HEK293 (cell line): Measurements from ENCODE around the gene IRF7.
"Not testable (repeated sequence)": the region's sequence is repeated elsewhere in the genome, so short reads cannot be mapped to it uniquely, and the experiment has no call there.

Source experiments
- ZFP37 ChIP-seq: fragments of 450-650 bp; formaldehyde crosslinking; IDR thresholded peaks from 2 replicates; pipeline ENCODE4 v1.5.1; 2016; ENCODE audit warnings: missing biosample characterization, missing genetic modification characterization
- ZNF24 ChIP-seq: fragments of 450-650 bp; formaldehyde crosslinking; IDR thresholded peaks from 2 replicates; pipeline ENCODE4 v1.5.1; 2016; ENCODE audit warnings: missing biosample characterization, missing genetic modification characterization
- ZNF629 ChIP-seq: fragments of 450-650 bp; formaldehyde crosslinking; IDR thresholded peaks from 2 replicates; pipeline ENCODE4 v1.5.1; 2017; ENCODE audit warnings: missing biosample characterization, missing genetic modification characterization
- ZNF660 ChIP-seq: fragments of 450-650 bp; IDR thresholded peaks from 2 replicates; pipeline ENCODE4 v1.5.1; 2018; ENCODE audit warnings: missing biosample characterization, mild to moderate bottlenecking, missing genetic modification characterization
- TF ChIP-seq, protein P1 (sequence below): fragments of 450-650 bp; formaldehyde crosslinking; IDR thresholded peaks from 2 replicates; pipeline ENCODE4 v1.5.1; 2016; ENCODE audit warnings: missing biosample characterization, missing genetic modification characterization
- TF ChIP-seq, protein P2 (sequence below): fragments of 450-650 bp; formaldehyde crosslinking; optimal IDR thresholded peaks from 2 replicates; pipeline ENCODE3; 2016; ENCODE audit warnings: missing biosample characterization, mild to moderate bottlenecking, missing genetic modification characterization
- TF ChIP-seq, protein P3 (sequence below): fragments of 450-650 bp; formaldehyde crosslinking; IDR thresholded peaks from 2 replicates; pipeline ENCODE4 v1.5.1; 2016; ENCODE audit warnings: missing biosample characterization, missing genetic modification characterization
- TF ChIP-seq, protein P4 (sequence below): fragments of 450-650 bp; formaldehyde crosslinking; IDR thresholded peaks from 2 replicates; pipeline ENCODE4 v1.5.1; 2016; ENCODE audit warnings: missing biosample characterization, missing genetic modification characterization
- TF ChIP-seq, protein P5 (sequence below): fragments of 450-650 bp; formaldehyde crosslinking; IDR thresholded peaks from 2 replicates; pipeline ENCODE4 v1.5.1; 2016; ENCODE audit warnings: missing biosample characterization, missing genetic modification characterization, low read depth

DNA sequence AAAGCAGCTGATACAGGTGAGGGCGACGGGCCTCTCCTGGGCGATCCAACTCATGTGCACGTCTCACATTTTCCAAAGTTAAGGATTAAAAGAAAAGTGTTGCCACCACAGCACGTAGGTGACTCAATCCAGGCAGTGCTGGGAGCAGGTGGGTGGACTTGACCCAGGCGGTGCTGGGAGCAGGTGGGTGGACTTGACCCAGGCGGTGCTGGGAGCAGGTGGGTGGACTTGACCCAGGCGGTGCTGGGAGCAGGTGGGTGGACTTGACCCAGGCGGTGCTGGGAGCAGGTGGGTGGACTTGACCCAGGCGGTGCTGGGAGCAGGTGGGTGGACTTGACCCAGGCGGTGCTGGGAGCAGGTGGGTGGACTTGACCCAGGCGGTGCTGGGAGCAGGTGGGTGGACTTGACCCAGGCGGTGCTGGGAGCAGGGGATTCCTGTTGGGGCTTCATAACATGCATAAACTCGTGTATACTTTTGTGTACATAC is 32.0 kb upstream of the IRF7 start:
- not testable (repeated sequence) for TF ChIP-seq ZNF629, ZNF24, ZFP37, ZNF660 (tag by site-specific recombination)
- TF ChIP-seq, protein P1, sequence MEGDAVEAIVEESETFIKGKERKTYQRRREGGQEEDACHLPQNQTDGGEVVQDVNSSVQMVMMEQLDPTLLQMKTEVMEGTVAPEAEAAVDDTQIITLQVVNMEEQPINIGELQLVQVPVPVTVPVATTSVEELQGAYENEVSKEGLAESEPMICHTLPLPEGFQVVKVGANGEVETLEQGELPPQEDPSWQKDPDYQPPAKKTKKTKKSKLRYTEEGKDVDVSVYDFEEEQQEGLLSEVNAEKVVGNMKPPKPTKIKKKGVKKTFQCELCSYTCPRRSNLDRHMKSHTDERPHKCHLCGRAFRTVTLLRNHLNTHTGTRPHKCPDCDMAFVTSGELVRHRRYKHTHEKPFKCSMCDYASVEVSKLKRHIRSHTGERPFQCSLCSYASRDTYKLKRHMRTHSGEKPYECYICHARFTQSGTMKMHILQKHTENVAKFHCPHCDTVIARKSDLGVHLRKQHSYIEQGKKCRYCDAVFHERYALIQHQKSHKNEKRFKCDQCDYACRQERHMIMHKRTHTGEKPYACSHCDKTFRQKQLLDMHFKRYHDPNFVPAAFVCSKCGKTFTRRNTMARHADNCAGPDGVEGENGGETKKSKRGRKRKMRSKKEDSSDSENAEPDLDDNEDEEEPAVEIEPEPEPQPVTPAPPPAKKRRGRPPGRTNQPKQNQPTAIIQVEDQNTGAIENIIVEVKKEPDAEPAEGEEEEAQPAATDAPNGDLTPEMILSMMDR (tag by site-specific recombination), result not testable (repeated sequence)
- TF ChIP-seq, protein P2, sequence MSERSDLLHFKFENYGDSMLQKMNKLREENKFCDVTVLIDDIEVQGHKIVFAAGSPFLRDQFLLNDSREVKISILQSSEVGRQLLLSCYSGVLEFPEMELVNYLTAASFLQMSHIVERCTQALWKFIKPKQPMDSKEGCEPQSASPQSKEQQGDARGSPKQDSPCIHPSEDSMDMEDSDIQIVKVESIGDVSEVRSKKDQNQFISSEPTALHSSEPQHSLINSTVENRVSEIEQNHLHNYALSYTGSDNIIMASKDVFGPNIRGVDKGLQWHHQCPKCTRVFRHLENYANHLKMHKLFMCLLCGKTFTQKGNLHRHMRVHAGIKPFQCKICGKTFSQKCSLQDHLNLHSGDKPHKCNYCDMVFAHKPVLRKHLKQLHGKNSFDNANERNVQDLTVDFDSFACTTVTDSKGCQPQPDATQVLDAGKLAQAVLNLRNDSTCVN, result not testable (repeated sequence)
- TF ChIP-seq, protein P3, sequence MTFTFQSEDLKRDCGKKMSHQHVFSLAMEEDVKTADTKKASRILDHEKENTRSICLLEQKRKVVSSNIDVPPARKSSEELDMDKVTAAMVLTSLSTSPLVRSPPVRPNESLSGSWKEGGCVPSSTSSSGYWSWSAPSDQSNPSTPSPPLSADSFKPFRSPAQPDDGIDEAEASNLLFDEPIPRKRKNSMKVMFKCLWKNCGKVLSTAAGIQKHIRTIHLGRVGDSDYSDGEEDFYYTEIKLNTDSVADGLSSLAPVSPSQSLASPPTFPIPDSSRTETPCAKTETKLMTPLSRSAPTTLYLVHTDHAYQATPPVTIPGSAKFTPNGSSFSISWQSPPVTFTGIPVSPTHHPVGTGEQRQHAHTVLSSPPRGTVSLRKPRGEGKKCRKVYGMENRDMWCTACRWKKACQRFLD, result not testable (repeated sequence)
- TF ChIP-seq, protein P4, sequence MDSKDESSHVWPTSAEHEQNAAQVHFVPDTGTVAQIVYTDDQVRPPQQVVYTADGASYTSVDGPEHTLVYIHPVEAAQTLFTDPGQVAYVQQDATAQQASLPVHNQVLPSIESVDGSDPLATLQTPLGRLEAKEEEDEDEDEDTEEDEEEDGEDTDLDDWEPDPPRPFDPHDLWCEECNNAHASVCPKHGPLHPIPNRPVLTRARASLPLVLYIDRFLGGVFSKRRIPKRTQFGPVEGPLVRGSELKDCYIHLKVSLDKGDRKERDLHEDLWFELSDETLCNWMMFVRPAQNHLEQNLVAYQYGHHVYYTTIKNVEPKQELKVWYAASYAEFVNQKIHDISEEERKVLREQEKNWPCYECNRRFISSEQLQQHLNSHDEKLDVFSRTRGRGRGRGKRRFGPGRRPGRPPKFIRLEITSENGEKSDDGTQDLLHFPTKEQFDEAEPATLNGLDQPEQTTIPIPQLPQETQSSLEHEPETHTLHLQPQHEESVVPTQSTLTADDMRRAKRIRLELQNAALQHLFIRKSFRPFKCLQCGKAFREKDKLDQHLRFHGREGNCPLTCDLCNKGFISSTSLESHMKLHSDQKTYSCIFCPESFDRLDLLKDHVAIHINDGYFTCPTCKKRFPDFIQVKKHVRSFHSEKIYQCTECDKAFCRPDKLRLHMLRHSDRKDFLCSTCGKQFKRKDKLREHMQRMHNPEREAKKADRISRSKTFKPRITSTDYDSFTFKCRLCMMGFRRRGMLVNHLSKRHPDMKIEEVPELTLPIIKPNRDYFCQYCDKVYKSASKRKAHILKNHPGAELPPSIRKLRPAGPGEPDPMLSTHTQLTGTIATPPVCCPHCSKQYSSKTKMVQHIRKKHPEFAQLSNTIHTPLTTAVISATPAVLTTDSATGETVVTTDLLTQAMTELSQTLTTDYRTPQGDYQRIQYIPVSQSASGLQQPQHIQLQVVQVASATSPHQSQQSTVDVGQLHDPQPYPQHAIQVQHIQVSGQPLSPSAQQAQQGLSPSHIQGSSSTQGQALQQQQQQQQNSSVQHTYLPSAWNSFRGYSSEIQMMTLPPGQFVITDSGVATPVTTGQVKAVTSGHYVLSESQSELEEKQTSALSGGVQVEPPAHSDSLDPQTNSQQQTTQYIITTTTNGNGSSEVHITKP, result not testable (repeated sequence)
- TF ChIP-seq, protein P5, sequence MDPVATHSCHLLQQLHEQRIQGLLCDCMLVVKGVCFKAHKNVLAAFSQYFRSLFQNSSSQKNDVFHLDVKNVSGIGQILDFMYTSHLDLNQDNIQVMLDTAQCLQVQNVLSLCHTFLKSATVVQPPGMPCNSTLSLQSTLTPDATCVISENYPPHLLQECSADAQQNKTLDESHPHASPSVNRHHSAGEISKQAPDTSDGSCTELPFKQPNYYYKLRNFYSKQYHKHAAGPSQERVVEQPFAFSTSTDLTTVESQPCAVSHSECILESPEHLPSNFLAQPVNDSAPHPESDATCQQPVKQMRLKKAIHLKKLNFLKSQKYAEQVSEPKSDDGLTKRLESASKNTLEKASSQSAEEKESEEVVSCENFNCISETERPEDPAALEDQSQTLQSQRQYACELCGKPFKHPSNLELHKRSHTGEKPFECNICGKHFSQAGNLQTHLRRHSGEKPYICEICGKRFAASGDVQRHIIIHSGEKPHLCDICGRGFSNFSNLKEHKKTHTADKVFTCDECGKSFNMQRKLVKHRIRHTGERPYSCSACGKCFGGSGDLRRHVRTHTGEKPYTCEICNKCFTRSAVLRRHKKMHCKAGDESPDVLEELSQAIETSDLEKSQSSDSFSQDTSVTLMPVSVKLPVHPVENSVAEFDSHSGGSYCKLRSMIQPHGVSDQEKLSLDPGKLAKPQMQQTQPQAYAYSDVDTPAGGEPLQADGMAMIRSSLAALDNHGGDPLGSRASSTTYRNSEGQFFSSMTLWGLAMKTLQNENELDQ (tag by site-specific recombination), result not testable (repeated sequence)
